Fibroblast of skin of left quadriceps (primary cell): Measurements from ENCODE around the gene RALY.
"Not testable (repeated sequence)": the region's sequence is repeated elsewhere in the genome, so short reads cannot be mapped to it uniquely, and the experiment has no call there.

ENCODE experiments used
- DNase-seq, 2 experiments: peaks; one replicate each; pipeline ENCODE4 v3.0.0-alpha.2; 2013; ENCODE audit warnings: low read depth in 2 of 2

The RALY gene

DNA sequence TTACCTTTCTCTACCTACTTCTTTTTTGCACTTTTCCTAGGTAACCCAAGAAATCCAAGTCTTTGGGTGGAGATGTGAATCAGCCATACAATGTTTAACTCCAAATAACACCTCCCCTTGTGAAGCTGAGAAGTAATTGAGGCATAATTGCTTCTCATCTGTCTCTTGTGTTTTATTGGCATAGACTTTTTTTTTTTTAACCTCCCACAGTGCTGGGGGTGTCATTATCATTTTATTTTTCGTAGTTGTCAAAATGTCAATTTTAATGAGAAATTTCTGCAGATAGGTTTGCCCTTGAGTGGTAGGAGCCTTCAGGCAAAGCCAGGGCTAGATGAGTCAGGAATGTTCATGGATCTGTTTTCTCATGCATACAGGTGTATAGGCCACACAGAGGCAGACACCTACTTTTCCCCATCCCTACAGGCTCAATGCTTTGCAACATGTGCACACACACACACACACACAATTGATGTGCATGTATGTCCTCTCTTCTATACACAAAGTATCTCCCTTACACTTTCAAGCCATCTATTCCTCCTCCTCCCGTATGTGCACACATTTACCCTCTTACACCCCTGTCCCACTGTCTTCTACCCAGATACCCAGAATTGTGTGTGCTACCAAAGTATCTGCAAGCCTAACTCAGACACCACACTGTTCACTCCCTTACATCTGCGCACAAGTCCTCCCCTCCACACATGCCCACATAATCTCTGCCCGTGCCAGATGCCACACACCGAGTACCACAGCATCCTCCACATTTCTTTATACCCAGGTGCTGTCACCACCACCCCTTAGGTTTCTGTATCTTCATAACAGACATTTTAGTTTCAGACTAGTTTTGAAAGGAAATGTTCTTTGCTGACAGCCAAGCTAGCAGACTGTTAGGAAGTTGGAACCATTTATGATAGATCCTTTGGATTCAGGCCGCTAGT, 22.0 kb downstream of the RALY start:
- DNase-seq, result no peak

DNA sequence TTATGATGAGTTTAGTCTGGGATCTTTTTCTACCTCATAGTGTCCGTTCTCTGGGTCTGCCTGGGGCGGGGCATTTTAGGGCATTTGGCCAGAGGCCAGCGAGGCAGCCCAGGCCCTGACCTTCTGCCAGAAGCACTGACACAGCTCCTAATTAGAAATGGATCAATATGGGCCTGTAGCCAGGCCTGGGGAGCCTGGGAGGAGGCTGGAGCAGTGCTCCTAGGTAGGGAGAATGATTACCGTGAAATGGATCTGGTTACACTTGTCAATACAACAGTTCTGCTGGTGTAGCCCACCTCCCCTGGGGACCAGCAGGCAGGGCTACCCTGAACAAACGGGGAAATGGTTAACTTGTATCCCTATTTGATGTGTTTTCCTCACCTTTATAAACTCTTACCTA, 23.0 kb downstream of the RALY start:
- no peak for DNase-seq

DNA sequence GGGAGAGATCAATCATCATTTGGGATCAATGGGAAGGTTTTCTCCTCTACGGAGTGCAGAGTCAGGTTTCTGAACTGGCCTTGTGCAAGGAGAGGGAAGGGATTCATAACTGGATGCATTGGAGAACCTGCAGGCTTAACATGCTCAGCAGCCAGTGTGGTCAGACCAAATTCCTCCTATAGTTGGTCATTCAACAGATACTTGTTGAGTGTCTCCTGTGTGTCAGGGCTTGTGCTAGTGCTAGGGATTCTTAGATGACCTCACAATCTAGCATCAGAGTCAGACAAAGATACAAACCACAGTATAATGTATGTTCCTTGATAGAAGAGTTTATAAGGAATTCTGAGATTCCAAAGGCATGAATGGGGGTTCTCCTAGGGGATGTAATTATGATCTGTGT, 23.9 kb downstream of the RALY start:
- DNase-seq, result peak; percentile 80 to 81

- DNase-seq, result no peak
These were observed 24.5 kb downstream of the RALY start for GRCh38 chr20:34018166-34018565.

- no peak for DNase-seq
These were observed 28.6 kb downstream of the RALY start for GRCh38 chr20:34022151-34022838.

GRCh38 chr20:34022839-34023234, 29.1 kb downstream of the RALY start:
- no peak for DNase-seq

DNA sequence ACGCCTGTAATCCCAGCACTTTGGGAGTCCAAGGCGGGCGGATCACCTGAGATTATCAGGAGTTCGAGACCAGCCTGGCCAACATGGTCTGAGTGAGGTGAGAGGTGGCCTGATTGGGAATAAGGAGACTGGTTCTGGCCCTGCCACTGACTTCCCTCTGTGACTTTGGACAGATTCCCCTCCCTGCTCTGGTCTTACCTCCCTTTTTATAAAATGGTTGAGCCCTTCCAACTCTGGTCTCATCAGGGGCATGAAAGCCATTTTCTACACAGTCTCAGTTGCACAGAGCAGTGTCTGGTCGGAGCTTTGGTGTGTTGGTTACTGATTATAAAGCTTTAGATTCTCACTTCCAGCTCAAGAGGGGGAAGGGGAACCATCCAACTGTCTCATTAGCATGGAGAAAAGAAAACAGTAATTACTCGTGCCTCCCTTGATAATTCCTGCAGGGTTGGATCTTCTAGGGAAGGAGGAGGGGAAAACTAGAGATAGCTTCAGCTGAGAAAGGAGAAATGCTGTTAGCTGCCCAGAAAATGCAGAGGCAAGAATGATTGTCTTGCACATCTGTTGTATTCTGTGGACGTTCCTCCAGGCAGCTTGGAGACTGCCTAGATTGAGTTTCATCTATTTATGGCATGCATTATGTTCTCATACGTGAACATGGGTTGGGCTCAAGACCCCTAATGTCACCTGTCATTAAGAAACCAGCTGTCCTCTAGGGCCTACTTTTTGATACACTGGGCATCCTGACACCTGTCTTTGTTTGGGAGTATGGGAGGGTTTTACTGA, 30.4 kb downstream of the RALY start:
- DNase-seq, result no peak

DNA sequence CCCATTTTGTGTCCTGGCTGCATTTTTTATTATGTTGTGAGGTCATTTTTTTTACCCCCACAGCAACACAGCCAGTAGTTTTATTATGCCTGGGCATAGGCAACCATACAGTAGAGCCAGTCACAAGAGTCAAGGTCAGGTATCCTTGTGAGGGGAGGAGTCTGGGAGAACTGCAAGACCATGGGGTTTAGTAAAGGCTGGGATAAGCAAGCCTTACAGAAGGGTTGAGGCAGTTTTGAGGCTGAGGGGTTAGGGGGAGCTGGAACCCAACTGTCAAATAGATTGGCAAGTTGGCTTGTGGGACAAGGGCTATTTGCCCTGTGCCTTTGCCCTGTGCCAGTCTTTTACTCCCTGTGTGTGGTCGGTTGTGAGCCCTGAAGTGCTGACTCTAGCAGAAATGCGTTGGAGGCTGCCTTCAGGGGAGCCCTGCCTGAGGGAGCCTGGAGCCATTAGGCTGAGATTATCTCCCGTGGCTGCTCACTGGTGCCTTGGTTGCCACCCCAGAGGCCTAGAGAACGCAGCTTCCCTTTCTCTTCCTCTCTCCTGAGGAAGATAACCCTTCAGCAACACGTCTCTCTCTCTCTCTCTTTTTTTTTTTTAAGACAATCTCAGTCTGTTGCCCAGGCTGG, 31.1 kb downstream of the RALY start:
- DNase-seq, result no peak

DNA sequence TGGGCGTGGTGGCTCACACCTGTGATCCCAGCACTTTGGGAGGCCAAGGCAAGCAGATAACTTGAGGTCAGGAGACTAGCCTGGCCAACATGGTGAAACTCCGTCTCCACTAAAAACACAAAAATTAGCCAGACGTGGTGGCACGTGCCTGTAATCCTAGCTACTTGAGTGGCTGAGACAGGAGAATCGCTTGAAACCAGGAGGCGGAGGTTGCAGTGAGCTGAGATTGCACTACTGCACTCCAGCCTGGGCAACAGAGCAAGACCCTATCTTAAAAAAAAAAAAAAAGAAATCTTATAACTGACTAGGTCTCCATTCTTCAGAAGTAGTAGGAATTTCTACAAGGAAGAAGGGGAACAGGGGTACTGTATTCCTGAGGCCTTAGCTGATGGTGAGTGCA, 34.3 kb downstream of the RALY start:
- not testable (repeated sequence) for DNase-seq

- DNase-seq, result no peak
These were observed 35.7 kb downstream of the RALY start for GRCh38 chr20:34029415-34029814.

GRCh38 chr20:34030456-34030855, 36.7 kb downstream of the RALY start:
- DNase-seq, result no peak

DNA sequence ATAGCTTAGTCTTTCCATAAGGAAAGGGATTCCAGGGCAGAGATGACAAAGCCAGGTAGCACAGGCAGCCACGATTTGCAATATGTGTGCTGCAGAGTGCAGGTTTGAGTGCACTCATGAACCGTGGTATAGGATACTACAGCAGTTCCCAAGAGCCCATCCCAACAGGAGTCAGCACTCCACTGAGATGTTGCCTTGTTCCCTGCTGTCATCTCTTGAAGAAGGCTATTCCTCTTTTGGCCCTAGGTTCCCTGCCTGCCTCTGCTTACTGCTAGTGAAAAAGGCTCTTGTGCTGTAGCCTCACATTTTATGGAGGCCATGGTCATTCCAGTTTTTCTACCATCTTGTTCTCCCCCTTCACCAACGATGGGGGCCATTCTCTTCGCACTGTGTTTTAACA, 40.2 kb downstream of the RALY start:
- no peak for DNase-seq

DNA sequence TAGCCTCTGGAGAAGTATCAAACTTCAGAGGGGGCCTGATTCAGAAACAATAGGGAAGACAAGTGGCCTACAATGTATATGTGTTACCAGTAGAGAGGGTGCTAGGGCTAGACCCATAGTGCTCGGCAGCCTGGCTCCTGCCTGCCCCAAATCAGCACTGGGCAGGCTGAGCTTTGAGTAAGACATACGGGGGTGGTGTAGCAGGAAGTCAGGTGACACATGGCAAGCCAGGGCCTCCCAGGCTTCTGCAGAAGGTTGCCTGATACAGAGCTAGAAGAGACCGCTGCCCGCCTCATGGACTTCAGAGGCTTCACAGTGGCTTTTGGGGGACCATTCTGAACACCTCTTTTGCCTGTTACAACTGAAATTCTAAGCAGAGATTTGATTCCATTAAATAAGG, 43.4 kb downstream of the RALY start:
- no peak for DNase-seq

- DNase-seq, result peak; percentile 10
These were observed 44.1 kb downstream of the RALY start for GRCh38 chr20:34037767-34038166.

- no peak for DNase-seq
These were observed 46.7 kb downstream of the RALY start for GRCh38 chr20:34040300-34040995.

DNA sequence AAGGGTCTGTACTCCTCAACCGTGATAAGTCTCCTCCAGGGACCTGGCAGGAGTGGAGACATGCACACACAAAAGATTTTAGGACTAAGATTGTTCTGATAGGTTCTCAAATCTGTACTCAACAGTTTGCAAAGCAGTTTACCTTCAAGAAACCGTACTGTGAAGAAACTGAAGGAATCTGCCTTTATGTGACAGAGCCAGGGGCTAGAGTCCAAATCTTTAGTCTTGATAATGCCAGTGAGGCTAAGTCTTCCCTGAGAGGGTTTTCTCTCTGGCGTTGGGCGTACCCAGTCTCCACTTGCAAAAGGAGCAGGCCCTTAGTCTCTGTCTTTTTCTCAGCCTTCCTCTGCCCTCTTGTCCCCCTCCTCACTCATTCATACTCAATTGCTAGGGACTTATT, 47.5 kb downstream of the RALY start:
- no peak for DNase-seq

DNA sequence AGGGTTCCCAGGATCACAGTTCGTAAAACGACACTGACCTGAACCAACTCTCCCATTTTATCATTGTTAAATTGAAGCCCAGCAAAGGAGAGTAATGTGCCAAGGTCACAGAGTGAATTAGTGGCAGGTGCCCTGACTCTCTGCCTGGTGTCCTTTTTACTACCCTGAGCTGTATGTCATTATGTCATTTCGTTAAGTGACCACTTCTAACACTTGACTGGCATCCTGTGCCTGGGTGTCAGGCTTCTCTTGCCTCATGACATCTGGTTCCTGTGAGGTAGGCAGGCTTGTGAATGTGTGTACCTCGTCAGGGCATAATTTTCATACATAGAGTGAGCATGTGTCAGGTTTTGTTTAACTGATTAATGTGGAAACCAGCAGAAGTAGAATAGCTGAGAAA, 48.6 kb downstream of the RALY start:
- no peak for DNase-seq

DNA sequence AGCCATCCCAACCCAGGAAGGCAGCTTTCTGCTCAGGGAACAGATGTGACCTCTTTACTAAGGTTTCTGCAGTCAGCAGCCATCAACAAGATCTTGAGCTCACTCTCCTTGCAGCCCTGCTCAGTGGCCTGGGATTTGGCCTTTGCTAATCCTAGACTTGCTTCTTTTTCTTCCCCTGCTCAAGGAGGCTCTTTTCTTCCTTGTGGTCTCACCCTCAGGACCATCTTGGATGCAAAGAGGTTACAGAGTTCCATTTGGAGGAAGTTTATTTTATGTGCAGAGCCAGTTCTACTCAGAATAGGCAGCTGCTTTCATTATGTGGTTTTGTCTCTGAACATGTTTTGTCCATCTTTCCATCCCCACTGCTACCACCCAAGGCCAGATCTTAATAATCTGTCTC, 49.3 kb downstream of the RALY start:
- no peak for DNase-seq

DNA sequence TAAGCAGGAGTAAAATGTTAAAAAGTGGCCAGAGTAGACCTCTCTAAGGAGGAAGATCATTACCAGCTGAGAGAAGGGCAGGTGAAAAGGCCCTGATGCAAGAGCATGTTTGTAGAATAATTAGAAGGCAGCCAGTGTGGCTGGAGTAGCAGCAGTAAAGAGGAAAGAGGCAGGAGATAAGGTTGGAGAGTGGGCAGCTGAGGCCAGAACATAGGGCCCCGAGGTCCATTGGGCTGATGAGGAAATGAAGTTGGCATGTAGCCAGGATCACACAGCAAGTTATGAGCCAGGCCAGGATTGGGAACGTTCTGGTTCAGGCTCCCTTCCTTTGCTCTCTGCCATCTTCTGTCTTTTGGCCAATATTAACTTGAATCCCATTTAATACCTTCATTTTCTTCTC, 51.6 kb downstream of the RALY start:
- no peak for DNase-seq

DNA sequence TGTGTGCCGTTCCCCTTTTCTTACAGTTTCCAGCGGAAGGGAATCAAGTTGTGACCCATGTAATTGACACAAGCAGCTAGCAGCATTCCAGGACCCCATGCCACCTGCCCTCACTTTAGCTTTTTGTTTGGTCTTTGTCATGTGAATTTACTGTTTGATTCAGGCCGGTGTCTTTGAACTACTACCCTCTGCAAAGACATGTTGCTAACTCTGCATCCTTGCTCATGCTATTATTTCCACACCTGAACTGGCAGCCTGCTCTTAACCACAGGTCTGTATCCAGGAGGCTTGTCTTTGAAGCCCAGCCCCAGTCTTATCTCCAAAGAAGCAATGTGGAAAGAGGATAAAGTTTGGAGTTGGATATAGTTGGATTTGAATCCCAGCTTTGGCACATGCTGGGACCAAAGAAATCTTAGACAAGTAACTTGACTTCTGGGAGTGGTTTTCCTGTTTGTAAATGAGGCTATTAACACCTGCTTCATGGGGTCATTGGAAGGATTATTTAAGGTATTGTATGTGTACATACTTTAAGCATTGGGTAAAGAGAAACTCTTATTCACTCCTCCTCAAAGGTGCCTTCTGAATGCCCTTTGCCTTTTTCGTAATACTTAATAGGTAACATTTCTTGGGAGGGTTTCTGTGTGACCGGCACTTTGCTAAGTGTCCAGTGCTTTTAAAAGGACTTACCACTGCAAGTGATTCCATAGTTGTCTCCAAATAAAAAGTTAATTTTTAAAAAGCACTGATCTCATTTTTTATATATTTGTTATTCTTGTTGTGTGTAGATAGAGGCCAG, 52.4 kb downstream of the RALY start:
- DNase-seq, result no peak
